PC-9 (cell line): ENCODE data around the gene CCDC9. TPM values are rescaled to one million over a fixed set of nuclear protein-coding genes. Genes with fewer than 3 reads are reported as not detected.

Source experiments
- BruUV-seq: library from RNA; stranded (reverse); fragments of 400-500 nt; replicated peaks from 2 replicates; lab custom pipeline; 2021; lab: Mats Ljungman, UMichigan
- CTCF ChIA-PET: fragments of 300-600 bp; sonication (Branson Sonifier 250); formaldehyde crosslinking; loops from one replicate; lab custom pipeline; 2022; ENCODE audit warnings: antibody characterized with exemption; lab: Charles Lee
- POLR2A ChIA-PET: fragments of 300-600 bp; sonication (Branson Sonifier 250); formaldehyde crosslinking; loops from one replicate; lab custom pipeline; 2022; ENCODE audit warnings: antibody characterized with exemption; ENCODE audit not compliant: unreplicated experiment; lab: Charles Lee
- DNase-seq, 2 experiments: peaks; one replicate each; pipeline versions ENCODE4 v3.0.0 to v3.0.0-alpha.2; 2015 to 2022; ENCODE audit warnings: mixed read lengths in 1 of 2
- H2AFZ ChIP-seq: fragments of 200-600 bp; sonication (generic); 2 replicates; pipeline ENCODE4 v1.8.1; 2017; ENCODE audit warnings: antibody characterized with exemption
- H3F3A ChIP-seq: fragments of 200-600 bp; sonication (generic); 2 replicates; pipeline ENCODE4 v1.8.1; 2017; ENCODE audit warnings: antibody characterized with exemption, mild to moderate bottlenecking, low read depth; ENCODE audit not compliant: insufficient read depth
- H3K27ac ChIP-seq: fragments of 200-600 bp; sonication (generic); 2 replicates; pipeline ENCODE4 v1.6.1; 2016; ENCODE audit warnings: mixed run types
- H3K27me3 ChIP-seq: fragments of 200-600 bp; sonication (generic); 2 replicates; pipeline ENCODE4 v1.6.1; 2016; ENCODE audit warnings: low read depth, mixed run types; ENCODE audit not compliant: insufficient read depth
- H3K36me3 ChIP-seq: fragments of 200-600 bp; sonication (generic); 2 replicates; pipeline ENCODE4 v1.6.1; 2016; ENCODE audit warnings: low read depth, mixed run types
- H3K4me1 ChIP-seq: fragments of 200-600 bp; sonication (generic); replicated peaks from 2 replicates; pipeline ENCODE4 v1.6.1; 2016; ENCODE audit warnings: mixed run types; ENCODE audit not compliant: insufficient read depth
- H3K4me2 ChIP-seq: fragments of 200-600 bp; sonication (generic); 2 replicates; pipeline ENCODE4 v1.6.1; 2017; ENCODE audit warnings: mixed run types
- H3K4me3 ChIP-seq: fragments of 200-600 bp; sonication (generic); 2 replicates; pipeline ENCODE4 v1.6.1; 2016; ENCODE audit warnings: mixed run types
- H3K79me2 ChIP-seq: fragments of 200-600 bp; sonication (generic); 2 replicates; pipeline ENCODE4 v1.6.1; 2017; ENCODE audit warnings: low read depth, mixed run types
- H3K9me2 ChIP-seq: fragments of 200-600 bp; sonication (generic); 2 replicates; pipeline ENCODE4 v1.8.1; 2017; ENCODE audit warnings: mild to moderate bottlenecking; ENCODE audit not compliant: insufficient read depth
- H3K9me3 ChIP-seq: fragments of 200-600 bp; sonication (generic); 2 replicates; pipeline ENCODE4 v1.8.1; 2016; ENCODE audit warnings: low read depth; ENCODE audit not compliant: insufficient read depth
- H4K20me1 ChIP-seq: fragments of 200-600 bp; sonication (generic); 2 replicates; pipeline ENCODE4 v1.8.1; 2017; ENCODE audit not compliant: insufficient read depth
- EZH2 ChIP-seq: fragments of 200-600 bp; sonication (generic); IDR thresholded peaks from 2 replicates; pipeline ENCODE4 v1.8.0; 2017; ENCODE audit warnings: antibody characterized with exemption, low read depth
- intact Hi-C: fragments of 100-400 bp; cut with micrococcal nuclease; formaldehyde crosslinking; loops from one replicate; pipeline ENCODE4 v1.10.0; 2022; ENCODE audit not compliant: unreplicated experiment
- total RNA-seq: library from RNA; stranded (reverse); gene quantifications from 2 replicates; pipeline ENCODE4 v1.2.3, GENCODE V29; 2021
- TF ChIP-seq, protein P1 (sequence below): fragments of 200-600 bp; sonication (generic); conservative IDR thresholded peaks from 2 replicates; pipeline ENCODE4 v1.6.1; 2017; ENCODE audit warnings: mixed run types, antibody characterized with exemption, mild to moderate bottlenecking, moderate library complexity

Gene CCDC9
- total RNA-seq, 1 experiment from 2014 or later: 37.0 TPM

DNA sequence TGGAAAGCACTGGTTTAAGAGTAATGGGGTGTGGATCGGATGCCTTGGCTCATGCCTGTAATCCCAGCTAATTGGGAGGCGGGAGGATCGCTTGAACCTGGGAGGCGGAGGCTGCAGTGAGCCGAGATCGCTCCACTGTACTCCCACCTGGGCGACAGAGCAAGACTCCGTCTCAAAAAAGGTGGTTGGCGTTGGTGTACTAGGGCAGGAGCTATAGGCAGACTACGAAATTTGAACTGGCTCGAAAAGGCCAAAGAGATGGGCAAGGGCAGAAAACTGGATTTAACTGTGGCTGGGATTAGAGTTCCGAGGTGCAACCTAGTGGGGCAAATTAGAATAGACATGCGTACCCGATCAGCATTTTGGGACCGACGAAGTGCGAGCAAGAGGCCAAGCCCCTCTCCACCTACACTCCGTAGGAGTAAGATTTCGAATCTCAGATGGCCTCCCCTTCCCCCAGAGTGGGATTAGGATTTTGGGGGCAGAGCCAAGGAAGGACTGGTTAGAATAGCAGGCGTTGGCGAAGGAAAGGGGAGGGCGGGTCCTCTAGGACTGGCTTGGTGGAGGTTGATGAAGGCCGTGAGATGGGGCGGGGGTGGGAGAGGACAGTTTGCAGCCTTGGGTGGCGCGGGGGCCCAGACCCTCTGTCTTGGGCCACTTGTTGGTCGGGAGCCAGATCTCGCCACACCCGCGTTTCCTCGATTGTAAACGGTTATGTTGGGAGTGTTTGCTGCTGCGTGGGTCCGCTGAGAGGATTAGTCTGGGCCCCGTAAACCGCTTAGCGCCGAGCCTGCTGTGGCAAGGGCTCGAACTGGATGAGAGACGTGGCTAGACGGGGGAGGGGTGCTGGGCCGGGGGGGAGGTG lies 16.4 kb downstream of the CCDC9 start:
- Histone ChIP-seq H3K27ac (peak overlapping the region; percentile 96), H3K4me3 (peak overlapping the region; percentile 91), H3K36me3 (no peaks in the 10 kb centered on the region), H3F3A (peaks cover 29% of the 10 kb centered on the region), H2AFZ (peak overlapping the region; percentile 87; the same call in 1 of the 2 replicates), H3K4me1 (0 out of 2 replicates have a peak, but pooled peaks cover 4% of the 10 kb centered on the region), H3K27me3 (no peaks in the 10 kb centered on the region), H3K9me2 (no peaks in the 10 kb centered on the region), H4K20me1 (no peaks in the 10 kb centered on the region), H3K4me2 (peak overlapping the region; percentile 96), H3K79me2 (no peaks in the 10 kb centered on the region), H3K9me3 (no peaks in the 10 kb centered on the region)
- ChIA-PET CTCF (no interaction called here), POLR2A (interaction anchor here (0.5 kb wide), 1 partner anchor 237 kb away, joined by 3 read pairs; no protein-coding TSS in a partner anchor)
- DNase-seq: no peak
- intact Hi-C loops: loop anchor here (10.0 kb wide), 1 partner anchor 332 kb away; the partner anchor contains the start of gene BICRA
- TF ChIP-seq EZH2: no peak
- TF ChIP-seq, protein P1, sequence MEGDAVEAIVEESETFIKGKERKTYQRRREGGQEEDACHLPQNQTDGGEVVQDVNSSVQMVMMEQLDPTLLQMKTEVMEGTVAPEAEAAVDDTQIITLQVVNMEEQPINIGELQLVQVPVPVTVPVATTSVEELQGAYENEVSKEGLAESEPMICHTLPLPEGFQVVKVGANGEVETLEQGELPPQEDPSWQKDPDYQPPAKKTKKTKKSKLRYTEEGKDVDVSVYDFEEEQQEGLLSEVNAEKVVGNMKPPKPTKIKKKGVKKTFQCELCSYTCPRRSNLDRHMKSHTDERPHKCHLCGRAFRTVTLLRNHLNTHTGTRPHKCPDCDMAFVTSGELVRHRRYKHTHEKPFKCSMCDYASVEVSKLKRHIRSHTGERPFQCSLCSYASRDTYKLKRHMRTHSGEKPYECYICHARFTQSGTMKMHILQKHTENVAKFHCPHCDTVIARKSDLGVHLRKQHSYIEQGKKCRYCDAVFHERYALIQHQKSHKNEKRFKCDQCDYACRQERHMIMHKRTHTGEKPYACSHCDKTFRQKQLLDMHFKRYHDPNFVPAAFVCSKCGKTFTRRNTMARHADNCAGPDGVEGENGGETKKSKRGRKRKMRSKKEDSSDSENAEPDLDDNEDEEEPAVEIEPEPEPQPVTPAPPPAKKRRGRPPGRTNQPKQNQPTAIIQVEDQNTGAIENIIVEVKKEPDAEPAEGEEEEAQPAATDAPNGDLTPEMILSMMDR: no peak
- BruUV-seq: no TSS peak

DNA sequence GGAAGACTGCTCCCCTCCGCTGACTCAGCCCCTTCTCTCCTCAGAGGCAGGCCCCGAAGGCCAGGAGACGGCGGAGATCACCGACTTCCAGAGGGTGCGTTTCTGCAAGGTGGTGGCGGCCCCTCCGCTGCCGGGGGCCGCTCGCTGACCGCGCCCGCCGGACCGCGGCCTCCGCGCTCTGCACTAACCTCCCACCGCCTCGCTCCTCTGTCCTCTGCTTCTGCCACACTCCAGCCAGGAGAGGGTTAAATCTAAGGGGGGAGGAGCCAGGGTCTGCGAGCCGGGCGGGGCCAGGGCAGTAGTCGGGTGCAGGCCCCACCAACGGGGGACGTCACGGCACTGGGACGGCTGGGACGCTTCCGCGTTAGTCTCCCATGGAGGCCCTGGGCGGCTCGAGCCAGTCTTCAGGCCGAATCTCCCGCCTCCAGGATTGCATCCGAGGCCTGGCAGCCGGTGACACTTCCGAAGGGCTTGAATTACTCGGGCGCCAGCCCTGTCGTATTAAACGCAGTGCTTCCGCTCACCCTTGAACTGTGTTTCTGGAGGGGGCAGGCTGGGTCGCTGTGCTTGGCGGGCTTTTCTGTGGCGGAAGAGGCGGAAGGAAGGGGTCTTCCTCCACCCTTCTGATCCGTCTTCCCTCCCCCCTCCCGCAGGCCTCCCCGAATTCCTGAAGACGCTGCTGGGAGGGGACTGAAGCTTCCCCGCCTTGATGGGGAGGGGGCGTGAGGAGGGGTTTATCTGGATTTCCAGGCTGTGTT lies 17.2 kb downstream of the CCDC9 start:
- intact Hi-C loops: loop anchor here (1.0 to 10.0 kb wide), 2 partner anchors 16 to 331 kb away; partner anchors contain the start of gene BICRA
- POLR2A ChIA-PET: interaction anchor here (0.6 to 1.8 kb wide), 12 partner anchors 14 to 451 kb away, joined by 3 to 31 read pairs (median 5); partner anchors contain the start of gene CCDC9
- Histone ChIP-seq H3K9me2 (no peaks in the 10 kb centered on the region), H3K9me3 (no peaks in the 10 kb centered on the region), H3K36me3 (no peaks in the 10 kb centered on the region), H3K4me2 (peak overlapping the region; percentile 96), H3K79me2 (no peaks in the 10 kb centered on the region), H3K27ac (peak overlapping the region; percentile 96), H2AFZ (peak overlapping the region; percentile 87), H3K4me3 (peak overlapping the region; percentile 91), H3K4me1 (peaks cover 6% of the 10 kb centered on the region; the same call in 1 of the 2 replicates), H3F3A (peaks cover 33% of the 10 kb centered on the region), H3K27me3 (no peaks in the 10 kb centered on the region), H4K20me1 (no peaks in the 10 kb centered on the region)
- TSS peak; percentile 88 for BruUV-seq
- DNase-seq: peak; percentile 85 to 90
- TF ChIP-seq EZH2: no peak
- TF ChIP-seq, protein P1: no peak
- CTCF ChIA-PET: interaction anchor here (0.6 to 0.9 kb wide), 5 partner anchors 17 to 238 kb away, joined by 4 to 7 read pairs (median 6); partner anchors contain the start of genes CCDC9 and DHX34
